K562 (cell line): Measurements from ENCODE around the gene NRXN2. TPM values are rescaled to one million over a fixed set of nuclear protein-coding genes. Genes with fewer than 3 reads are reported as not detected.

Source experiments
- ATAC-seq: fragments of 200-7000 bp; cut with Tn5 transposase; 3 replicates; pipeline ENCODE4 v1.9.1; 2020; ENCODE audit warnings: moderate library complexity
- BruUV-seq: library from RNA; stranded (reverse); fragments of 400-500 nt; replicated peaks from 2 replicates; lab custom pipeline; 2021; lab: Mats Ljungman, UMichigan
- CTCF ChIA-PET: fragments of 300-600 bp; formaldehyde crosslinking; extraction: SDS; loops from one replicate; lab custom pipeline; 2021; ENCODE audit warnings: low intra/inter-chr PET ratio; lab: Yijun Ruan, JAX
- POLR2A ChIA-PET: fragments of 300-600, 350-650 bp; sonication (Branson Sonifier 250); formaldehyde crosslinking; extraction: SDS; loops from one replicate; lab custom pipeline; 2021; ENCODE audit warnings: antibody characterized with exemption, inconsistent platforms; lab: Yijun Ruan, JAX
- DNase-seq, 4 experiments: peaks; one replicate each; pipeline versions ENCODE4 v3.0.0 to v3.0.0-alpha.2; 2011 to 2018; ENCODE audit warnings: low spot score in 3 of 4, mixed read lengths in 3 of 4; ENCODE audit errors: extremely low read depth in 1 of 4
- FAIRE-seq: peaks from 2 replicates; lab custom pipeline; 2011; peaks lifted over from hg19 to GRCh38; lab: Jason Lieb, UNC
- H2AFZ ChIP-seq: 2 replicates; pipeline ENCODE4 v1.6.0; 2011; ENCODE audit warnings: low read depth, low read length, control low read depth, inconsistent platforms
- H3K27ac ChIP-seq: fragments of 200-600 bp; 3 replicates; pipeline ENCODE4 v1.8.0; 2011; ENCODE audit warnings: low read depth, mild to moderate bottlenecking, control low read depth, inconsistent platforms, low read length, moderate library complexity, mixed read lengths; ENCODE audit errors: extremely low read depth
- H3K27me3 ChIP-seq, 2 experiments: fragments of 300-600 bp in 1 of 2; 2 replicates in 1 of 2; 3 replicates in 1 of 2; pipeline versions ENCODE4 v1.6.0 to v1.8.0; 2011; ENCODE audit warnings: inconsistent platforms in 2 of 2, low read length in 2 of 2, mild to moderate bottlenecking in 1 of 2, mixed read lengths in 1 of 2, moderate library complexity in 1 of 2; ENCODE audit not compliant: control insufficient read depth in 2 of 2, insufficient read depth in 2 of 2
- H3K36me3 ChIP-seq: fragments of 300-600 bp; 3 replicates; pipeline ENCODE4 v1.8.0; 2011; ENCODE audit warnings: mild to moderate bottlenecking, low read length, inconsistent platforms; ENCODE audit not compliant: control insufficient read depth, insufficient read depth
- H3K4me1 ChIP-seq, 2 experiments: fragments of 200-600 bp in 1 of 2; replicated peaks in 1 of 2; 2 replicates in 1 of 2; 3 replicates in 1 of 2; pipeline versions ENCODE4 v1.5.1 to v1.8.0; 2011; ENCODE audit warnings: inconsistent platforms in 2 of 2, low read length in 2 of 2, mild to moderate bottlenecking in 1 of 2, mixed read lengths in 1 of 2, moderate library complexity in 1 of 2; ENCODE audit not compliant: control insufficient read depth in 2 of 2, insufficient read depth in 2 of 2
- H3K4me2 ChIP-seq: 2 replicates; pipeline ENCODE4 v1.6.1; 2011; ENCODE audit warnings: low read length, control low read depth, inconsistent platforms, mixed read lengths; ENCODE audit not compliant: insufficient read depth
- H3K4me3 ChIP-seq: fragments of 200-600 bp; sonication (generic), shearing (Covaris generic); 2 replicates; pipeline ENCODE4 v1.5.1; 2016; ENCODE audit warnings: control low read depth, inconsistent platforms
- H3K79me2 ChIP-seq: fragments of 200-600 bp; 3 replicates; pipeline ENCODE4 v1.8.0; 2011; ENCODE audit warnings: low read length, inconsistent platforms; ENCODE audit not compliant: control insufficient read depth, insufficient read depth
- H3K9ac ChIP-seq, 2 experiments: 2 replicates each; pipeline versions ENCODE4 v1.6.0 to v1.6.1; 2011; ENCODE audit warnings: low read depth in 2 of 2, low read length in 2 of 2, control low read depth in 1 of 2, inconsistent platforms in 1 of 2, mild to moderate bottlenecking in 1 of 2, mixed read lengths in 1 of 2; ENCODE audit not compliant: insufficient read depth in 1 of 2
- H3K9me1 ChIP-seq: one replicate; pipeline ENCODE4 v1.6.0; 2011; ENCODE audit warnings: inconsistent platforms, mild to moderate bottlenecking, low read length, moderate library complexity; ENCODE audit not compliant: control insufficient read depth, insufficient read depth
- H3K9me3 ChIP-seq: replicated peaks from 2 replicates; pipeline ENCODE4 v1.5.1; 2011; ENCODE audit warnings: low read depth, low read length, inconsistent platforms; ENCODE audit not compliant: control insufficient read depth, insufficient read depth
- H4K20me1 ChIP-seq: replicated peaks from 2 replicates; pipeline ENCODE4 v1.6.1; 2011; ENCODE audit warnings: low read length, inconsistent platforms, mixed read lengths; ENCODE audit not compliant: control insufficient read depth, insufficient read depth
- ESRRB ChIP-seq: fragments of 250-450 bp; sonication (Bioruptor Pico); IDR thresholded peaks from 2 replicates; pipeline ENCODE4 v1.5.0; 2020; ENCODE audit warnings: mild to moderate bottlenecking, moderate library complexity, borderline replicate concordance
- GABPB2 ChIP-seq: fragments of 250-450 bp; sonication (Bioruptor Pico); conservative IDR thresholded peaks from 2 replicates; pipeline ENCODE4 v1.5.1; 2021; ENCODE audit warnings: mild to moderate bottlenecking
- LEF1 ChIP-seq: fragments of 450-650 bp; IDR thresholded peaks from 2 replicates; pipeline ENCODE4 v1.6.1; 2016; ENCODE audit warnings: mild to moderate bottlenecking
- MBD2 ChIP-seq: sonication (generic); IDR thresholded peaks from 2 replicates; pipeline ENCODE4 v1.6.1; 2016; ENCODE audit warnings: low read depth, borderline replicate concordance
- MTA2 ChIP-seq: fragments of 450-650 bp; IDR thresholded peaks from 2 replicates; pipeline ENCODE4 v1.6.1; 2016; ENCODE audit warnings: low read depth
- PURB ChIP-seq: sonication (generic); formaldehyde crosslinking; IDR thresholded peaks from 2 replicates; pipeline ENCODE4 v1.9.0; 2021; ENCODE audit warnings: low read depth, mild to moderate bottlenecking, missing genetic modification reagents
- RBFOX2 ChIP-seq: fragments of 200-400 bp; formaldehyde crosslinking; IDR thresholded peaks from 2 replicates; pipeline ENCODE4 v1.6.1; 2017; ENCODE audit warnings: low read depth, mild to moderate bottlenecking, low read length, moderate library complexity
- RBM14 ChIP-seq: fragments of 200-400 bp; formaldehyde crosslinking; IDR thresholded peaks from 2 replicates; pipeline ENCODE4 v1.6.1; 2018; ENCODE audit warnings: low read depth, mild to moderate bottlenecking, low read length, moderate library complexity, borderline replicate concordance; ENCODE audit not compliant: insufficient read depth
- SIRT6 ChIP-seq: IDR thresholded peaks from one replicate; pipeline ENCODE4 v1.6.1; 2012; ENCODE audit warnings: low read depth, mild to moderate bottlenecking, control low read depth, inconsistent platforms, low read length, moderate library complexity
- SMARCB1 ChIP-seq: IDR thresholded peaks from 2 replicates; pipeline ENCODE4 v1.6.1; 2011; ENCODE audit warnings: improper control_type of control experiment, low read depth; ENCODE audit not compliant: insufficient read length
- SP1 ChIP-seq: sonication (generic); formaldehyde crosslinking; IDR thresholded peaks from 2 replicates; pipeline ENCODE4 v1.8.1; 2022; ENCODE audit warnings: mild to moderate bottlenecking, missing genetic modification reagents
- THAP12 ChIP-seq: fragments of 250-450 bp; sonication (Bioruptor Pico); IDR thresholded peaks from 2 replicates; pipeline ENCODE4 v1.9.0; 2021; ENCODE audit warnings: mild to moderate bottlenecking, inconsistent platforms
- THRB ChIP-seq: fragments of 450-650 bp; formaldehyde crosslinking; conservative IDR thresholded peaks from 2 replicates; pipeline ENCODE4 v1.4.0; 2022; ENCODE audit warnings: mild to moderate bottlenecking, missing genetic modification characterization
- U2AF2 ChIP-seq: fragments of 200-400 bp; formaldehyde crosslinking; optimal IDR thresholded peaks from 2 replicates; pipeline ENCODE3; 2017; ENCODE audit warnings: low read depth, mild to moderate bottlenecking, low read length
- ZNF121 ChIP-seq: sonication (generic); formaldehyde crosslinking; conservative IDR thresholded peaks from 2 replicates; pipeline ENCODE4 v1.8.0; 2022; ENCODE audit warnings: missing genetic modification reagents
- ZNF143 ChIP-seq: sonication (generic); formaldehyde crosslinking; IDR thresholded peaks from 2 replicates; pipeline ENCODE4 v1.9.0; 2022; ENCODE audit warnings: mild to moderate bottlenecking, missing genetic modification reagents
- ZNF174 ChIP-seq: fragments of 250-450 bp; sonication (Bioruptor Pico); IDR thresholded peaks from 2 replicates; pipeline ENCODE4 v1.4.0; 2020; ENCODE audit warnings: mild to moderate bottlenecking
- WGBS: fragments of 100-300 bp; shearing (Covaris generic); methylation state at CpG from one replicate; pipeline ENCODE4 v1.1.6; 2016; ENCODE audit warnings: low coverage, mixed read lengths; ENCODE audit not compliant: insufficient coverage; ENCODE audit errors: missing lambda C conversion rate; 5-methylcytosine and 5-hydroxymethylcytosine counted together
- in situ Hi-C: fragments of 300-500 bp; cut with MboI; formaldehyde crosslinking; loops from 4 replicates; pipeline ENCODE4 v1.15.0; 2018; ENCODE audit warnings: inconsistent platforms, mixed read lengths
- intact Hi-C: fragments of 100-400 bp; cut with micrococcal nuclease; formaldehyde crosslinking; loops from 2 replicates; pipeline ENCODE4 v1.14.2; 2022
- polyA plus RNA-seq, 8 experiments: library from polyadenylated mRNA; depleted of rRNA in 4 of 8; stranded (reverse) in 5 of 8; unstranded in 3 of 8; fragments of >200 nt; fragmentation: Nextera tagmentation in 2 of 8; fragmentation: Illumina TruSeq in 1 of 8; extraction: Ambion mirVana in 2 of 8; extraction: Trizol in 1 of 8; gene quantifications; 2 replicates each; pipeline versions ENCODE4 v1.2.1 to v1.2.3, GENCODE V29; 2011 to 2014; ENCODE audit warnings: inconsistent platforms in 1 of 8, missing spikeins in 1 of 8
- total RNA-seq, 7 experiments: library from RNA; depleted of rRNA in 6 of 7; stranded (reverse); fragments of >200 nt in 6 of 7; fragmentation: Illumina TruSeq in 2 of 7; extraction: Trizol in 2 of 7; gene quantifications; 2 replicates each; pipeline versions ENCODE4 v1.2.1 to v1.2.3, GENCODE V29; 2011 to 2021; ENCODE audit warnings: low replicate concordance in 1 of 7
- TF ChIP-seq, protein P1 (sequence below): fragments of 250-450 bp; sonication (Bioruptor Pico); IDR thresholded peaks from 2 replicates; pipeline ENCODE4 v1.8.0; 2022; ENCODE audit warnings: moderate library complexity, mild to moderate bottlenecking, inconsistent platforms
- TF ChIP-seq, protein P2 (sequence below): fragments of 250-450 bp; sonication (Bioruptor Pico); IDR thresholded peaks from 2 replicates; pipeline ENCODE4 v1.5.0; 2021

NRXN2 gene
- total and polyA plus RNA-seq, 9 of the 15 experiments (the other 6 are each of a cell fraction or from before 2014, with no cell fraction given), result 0.07 to 0.47 (median 0.15) TPM; not detected in 4

GRCh38 chr11:64638829-64639228 is 84.2 kb downstream of the NRXN2 start:
- no peak overlapping the region for H3K27ac ChIP-seq
- no peak for TF ChIP-seq SIRT6
- TF ChIP-seq THRB (CRISPR knock-in tag), result no peak
- TF ChIP-seq SP1 (CRISPR knock-in tag), result no peak
- no peak for TF ChIP-seq U2AF2
- no peak for TF ChIP-seq GABPB2 (CRISPR knock-in tag)
- no peak for TF ChIP-seq RBFOX2
- TF ChIP-seq MTA2, result no peak
- TF ChIP-seq SMARCB1, result no peak
- TF ChIP-seq, protein P1, sequence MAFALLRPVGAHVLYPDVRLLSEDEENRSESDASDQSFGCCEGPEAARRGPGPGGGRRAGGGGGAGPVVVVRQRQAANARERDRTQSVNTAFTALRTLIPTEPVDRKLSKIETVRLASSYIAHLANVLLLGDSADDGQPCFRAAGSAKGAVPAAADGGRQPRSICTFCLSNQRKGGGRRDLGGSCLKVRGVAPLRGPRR (CRISPR knock-in tag), result no peak
- TF ChIP-seq LEF1, result no peak
- no peak for TF ChIP-seq ZNF174 (CRISPR knock-in tag)
- no peak for TF ChIP-seq ZNF121
- TF ChIP-seq RBM14, result no peak
- no peak for TF ChIP-seq PURB
- TF ChIP-seq ZNF143 (CRISPR knock-in tag), result no peak
- no peak for TF ChIP-seq THAP12 (CRISPR knock-in tag)
- TF ChIP-seq, protein P2, sequence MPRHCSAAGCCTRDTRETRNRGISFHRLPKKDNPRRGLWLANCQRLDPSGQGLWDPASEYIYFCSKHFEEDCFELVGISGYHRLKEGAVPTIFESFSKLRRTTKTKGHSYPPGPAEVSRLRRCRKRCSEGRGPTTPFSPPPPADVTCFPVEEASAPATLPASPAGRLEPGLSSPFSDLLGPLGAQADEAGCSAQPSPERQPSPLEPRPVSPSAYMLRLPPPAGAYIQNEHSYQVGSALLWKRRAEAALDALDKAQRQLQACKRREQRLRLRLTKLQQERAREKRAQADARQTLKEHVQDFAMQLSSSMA (CRISPR knock-in tag), result no peak
- TF ChIP-seq ESRRB (CRISPR knock-in tag), result no peak
- TF ChIP-seq MBD2, result no peak
- intact Hi-C loops, result no loop called here
- no peaks in the 10 kb centered on the region for H3K9me3 ChIP-seq
- H3K4me2 ChIP-seq, result no peak overlapping the region
- H4K20me1 ChIP-seq, result 0 out of 2 replicates have a peak, but pooled peaks cover 4% of the 10 kb centered on the region
- DNase-seq, result no peak
- H3K9me1 ChIP-seq, result no peaks in the 10 kb centered on the region
- in situ Hi-C loops, result no loop called here
- H3K27me3 ChIP-seq, result peaks cover 6 to 64% of the 10 kb centered on the region in 2 experiments; a peak in 4 of 5 replicates
- no peaks in the 10 kb centered on the region for H3K36me3 ChIP-seq
- ChIA-PET POLR2A (interaction anchor here (0.9 kb wide), 1 partner anchor 14 kb away, joined by 3 read pairs; no protein-coding TSS in a partner anchor), CTCF (no interaction called here)
- no TSS peak for BruUV-seq
- H3K79me2 ChIP-seq, result no peaks in the 10 kb centered on the region
- no peak overlapping the region for H3K9ac ChIP-seq
- ATAC-seq, result no peak
- H3K4me3 ChIP-seq, result no peak overlapping the region
- WGBS, result 5% methylated on average over 2 of the region's 2 CpGs
- peaks cover 0 to 19% of the 10 kb centered on the region in 2 experiments; a peak in 2 of 5 replicates for H3K4me1 ChIP-seq
- FAIRE-seq, result no peak
- no peak overlapping the region for H2AFZ ChIP-seq
